Panc1 (cell line): ENCODE measurements around the gene GPC3. TPM values are rescaled to one million over a fixed set of nuclear protein-coding genes. Genes with fewer than 3 reads are reported as not detected.

Experiments used
- ATAC-seq: fragments of 200-7000 bp; cut with Tn5 transposase; 2 replicates; pipeline ENCODE4 v1.9.1; 2020; ENCODE audit warnings: mild to moderate bottlenecking, moderate library complexity
- BruUV-seq: library from RNA; stranded (reverse); fragments of 400-500 nt; replicated peaks from 2 replicates; lab custom pipeline; 2021; lab: Mats Ljungman, UMichigan
- CTCF ChIA-PET: fragments of 300-600 bp; sonication (Branson Sonifier 250); formaldehyde crosslinking; loops from one replicate; lab custom pipeline; 2022; ENCODE audit warnings: antibody characterized with exemption; lab: Charles Lee
- POLR2A ChIA-PET: fragments of 300-600 bp; sonication (Branson Sonifier 250); formaldehyde crosslinking; loops from one replicate; lab custom pipeline; 2022; ENCODE audit warnings: antibody characterized with exemption; lab: Charles Lee
- DNase-seq: peaks from one replicate; pipeline ENCODE4 v3.0.0-alpha.2; 2010; ENCODE audit warnings: low read depth, low spot score
- H3K27ac ChIP-seq: 2 replicates; pipeline ENCODE4 v1.5.1; 2011; ENCODE audit warnings: mild to moderate bottlenecking, low read length, inconsistent platforms
- H3K27me3 ChIP-seq: fragments of 200-500 bp; sonication (Bioruptor generic); 2 replicates; pipeline ENCODE4 v1.6.0; 2014; ENCODE audit warnings: low read length, inconsistent platforms; ENCODE audit not compliant: control insufficient read depth, insufficient read depth
- H3K36me3 ChIP-seq: fragments of 200-500 bp; sonication (Bioruptor generic); 2 replicates; pipeline ENCODE4 v1.5.1; 2014; ENCODE audit warnings: inconsistent platforms, mild to moderate bottlenecking, low read length, moderate library complexity; ENCODE audit not compliant: control insufficient read depth, insufficient read depth
- H3K4me1 ChIP-seq: 2 replicates; pipeline ENCODE4 v1.5.1; 2011; ENCODE audit warnings: inconsistent platforms, mild to moderate bottlenecking, low read length, moderate library complexity; ENCODE audit not compliant: control insufficient read depth, insufficient read depth
- H3K4me3 ChIP-seq, 2 experiments: 2 replicates each; pipeline ENCODE4 v1.5.1; 2011 to 2012; ENCODE audit warnings: low read depth in 2 of 2, low read length in 2 of 2, mild to moderate bottlenecking in 2 of 2, inconsistent platforms in 1 of 2, moderate library complexity in 1 of 2
- H3K9me3 ChIP-seq: fragments of 200-500 bp; sonication (Bioruptor generic); 2 replicates; pipeline ENCODE4 v1.5.1; 2014; ENCODE audit warnings: low read depth, mild to moderate bottlenecking, inconsistent platforms, low read length, moderate library complexity; ENCODE audit not compliant: control insufficient read depth, insufficient read depth
- POLR2AphosphoS5 ChIP-seq: IDR thresholded peaks from 2 replicates; pipeline ENCODE4 v1.6.1; 2012; ENCODE audit warnings: mild to moderate bottlenecking, low read depth, low read length, moderate library complexity
- SIN3A ChIP-seq: IDR thresholded peaks from 2 replicates; pipeline ENCODE4 v1.6.1; 2012; ENCODE audit warnings: low read depth, mild to moderate bottlenecking, low read length, moderate library complexity, borderline replicate concordance; ENCODE audit not compliant: insufficient read depth
- TCF7L2 ChIP-seq: IDR thresholded peaks from 2 replicates; pipeline ENCODE4 v1.6.1; 2011; ENCODE audit warnings: mild to moderate bottlenecking, low read depth, low read length, inconsistent platforms
- in situ Hi-C: cut with HindIII; loops from 2 replicates; pipeline ENCODE4 v1.10.0; 2016; ENCODE audit warnings: low sequenced_read_pairs, low pct_unique_long_range_greater_than_20kb
- intact Hi-C: fragments of 100-400 bp; cut with micrococcal nuclease; formaldehyde crosslinking; loops from one replicate; pipeline ENCODE4 v1.10.0; 2022; ENCODE audit not compliant: unreplicated experiment
- total RNA-seq: library from RNA; stranded (reverse); gene quantifications from one replicate; pipeline ENCODE4 v1.2.1, GENCODE V29; 2021; ENCODE audit not compliant: unreplicated experiment
- TF ChIP-seq, protein P1 (sequence below): fragments of 450-650 bp; IDR thresholded peaks from 2 replicates; pipeline ENCODE4 v1.5.1; 2017; ENCODE audit warnings: mild to moderate bottlenecking
- TF ChIP-seq, protein P2 (sequence below), 2 experiments: IDR thresholded peaks; 2 replicates each; pipeline ENCODE4 v1.6.1; 2011 to 2012; ENCODE audit warnings: low read depth in 2 of 2, control low read depth in 1 of 2, low read length in 1 of 2, mild to moderate bottlenecking in 1 of 2, moderate library complexity in 1 of 2; ENCODE audit not compliant: insufficient read depth in 1 of 2

Gene GPC3
- total RNA-seq, 1 experiment from 2014 or later, result 0.95 TPM

DNA sequence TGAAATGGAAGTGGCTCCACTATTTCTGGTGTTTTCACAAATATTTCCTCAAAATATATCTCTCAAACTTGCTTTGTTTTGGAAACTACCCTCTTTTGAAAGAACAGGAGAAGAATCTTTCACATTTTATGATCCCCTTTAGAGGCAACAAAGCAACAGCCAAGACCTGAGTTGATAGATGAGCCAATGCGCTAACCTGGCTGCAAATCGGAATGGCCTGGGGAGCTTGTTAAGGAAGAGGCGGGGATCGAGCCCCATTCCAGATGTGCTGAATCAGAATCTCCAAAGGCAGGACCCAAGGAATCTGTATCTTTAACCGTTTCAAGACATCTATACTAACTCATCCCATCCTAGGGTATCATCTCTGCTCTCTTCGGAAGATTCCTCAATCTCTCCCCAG lies 181.3 kb downstream of the GPC3 start:
- ATAC-seq, result no peak
- no TSS peak for BruUV-seq

DNA sequence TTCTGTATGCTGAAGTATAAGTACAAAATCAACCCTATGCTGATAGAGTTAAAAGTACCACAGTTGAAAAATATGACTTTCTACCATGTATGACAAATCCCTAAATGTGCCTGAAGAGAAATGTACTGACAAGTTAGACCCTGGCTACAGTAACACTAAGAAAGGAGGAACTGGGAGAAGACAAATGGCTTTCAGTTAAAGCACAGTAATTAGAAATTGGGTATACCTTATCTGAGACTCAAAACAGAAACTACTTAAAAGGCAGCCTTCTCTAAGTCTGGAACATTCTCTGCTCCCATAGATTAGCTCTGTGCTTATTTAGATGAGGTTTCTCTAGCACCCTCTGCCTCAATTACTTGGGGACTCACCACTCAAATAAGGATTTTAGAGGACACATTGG lies 189.1 kb downstream of the GPC3 start:
- Histone ChIP-seq H3K4me3 (no peak overlapping the region), H3K27me3 (peaks cover 3% of the 10 kb centered on the region; the same call in 1 of the 2 replicates), H3K9me3 (no peaks in the 10 kb centered on the region), H3K27ac (no peak overlapping the region), H3K36me3 (no peaks in the 10 kb centered on the region), H3K4me1 (no peaks in the 10 kb centered on the region)
- ChIA-PET POLR2A (no interaction called here), CTCF (no interaction called here)
- no peak for DNase-seq
- BruUV-seq, result no TSS peak
- in situ Hi-C loops, result no loop called here
- no peak for ATAC-seq
- TF ChIP-seq POLR2AphosphoS5, result no peak
- TF ChIP-seq, protein P1, sequence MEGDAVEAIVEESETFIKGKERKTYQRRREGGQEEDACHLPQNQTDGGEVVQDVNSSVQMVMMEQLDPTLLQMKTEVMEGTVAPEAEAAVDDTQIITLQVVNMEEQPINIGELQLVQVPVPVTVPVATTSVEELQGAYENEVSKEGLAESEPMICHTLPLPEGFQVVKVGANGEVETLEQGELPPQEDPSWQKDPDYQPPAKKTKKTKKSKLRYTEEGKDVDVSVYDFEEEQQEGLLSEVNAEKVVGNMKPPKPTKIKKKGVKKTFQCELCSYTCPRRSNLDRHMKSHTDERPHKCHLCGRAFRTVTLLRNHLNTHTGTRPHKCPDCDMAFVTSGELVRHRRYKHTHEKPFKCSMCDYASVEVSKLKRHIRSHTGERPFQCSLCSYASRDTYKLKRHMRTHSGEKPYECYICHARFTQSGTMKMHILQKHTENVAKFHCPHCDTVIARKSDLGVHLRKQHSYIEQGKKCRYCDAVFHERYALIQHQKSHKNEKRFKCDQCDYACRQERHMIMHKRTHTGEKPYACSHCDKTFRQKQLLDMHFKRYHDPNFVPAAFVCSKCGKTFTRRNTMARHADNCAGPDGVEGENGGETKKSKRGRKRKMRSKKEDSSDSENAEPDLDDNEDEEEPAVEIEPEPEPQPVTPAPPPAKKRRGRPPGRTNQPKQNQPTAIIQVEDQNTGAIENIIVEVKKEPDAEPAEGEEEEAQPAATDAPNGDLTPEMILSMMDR, result no peak
- TF ChIP-seq SIN3A, result no peak
- TF ChIP-seq, protein P2, sequence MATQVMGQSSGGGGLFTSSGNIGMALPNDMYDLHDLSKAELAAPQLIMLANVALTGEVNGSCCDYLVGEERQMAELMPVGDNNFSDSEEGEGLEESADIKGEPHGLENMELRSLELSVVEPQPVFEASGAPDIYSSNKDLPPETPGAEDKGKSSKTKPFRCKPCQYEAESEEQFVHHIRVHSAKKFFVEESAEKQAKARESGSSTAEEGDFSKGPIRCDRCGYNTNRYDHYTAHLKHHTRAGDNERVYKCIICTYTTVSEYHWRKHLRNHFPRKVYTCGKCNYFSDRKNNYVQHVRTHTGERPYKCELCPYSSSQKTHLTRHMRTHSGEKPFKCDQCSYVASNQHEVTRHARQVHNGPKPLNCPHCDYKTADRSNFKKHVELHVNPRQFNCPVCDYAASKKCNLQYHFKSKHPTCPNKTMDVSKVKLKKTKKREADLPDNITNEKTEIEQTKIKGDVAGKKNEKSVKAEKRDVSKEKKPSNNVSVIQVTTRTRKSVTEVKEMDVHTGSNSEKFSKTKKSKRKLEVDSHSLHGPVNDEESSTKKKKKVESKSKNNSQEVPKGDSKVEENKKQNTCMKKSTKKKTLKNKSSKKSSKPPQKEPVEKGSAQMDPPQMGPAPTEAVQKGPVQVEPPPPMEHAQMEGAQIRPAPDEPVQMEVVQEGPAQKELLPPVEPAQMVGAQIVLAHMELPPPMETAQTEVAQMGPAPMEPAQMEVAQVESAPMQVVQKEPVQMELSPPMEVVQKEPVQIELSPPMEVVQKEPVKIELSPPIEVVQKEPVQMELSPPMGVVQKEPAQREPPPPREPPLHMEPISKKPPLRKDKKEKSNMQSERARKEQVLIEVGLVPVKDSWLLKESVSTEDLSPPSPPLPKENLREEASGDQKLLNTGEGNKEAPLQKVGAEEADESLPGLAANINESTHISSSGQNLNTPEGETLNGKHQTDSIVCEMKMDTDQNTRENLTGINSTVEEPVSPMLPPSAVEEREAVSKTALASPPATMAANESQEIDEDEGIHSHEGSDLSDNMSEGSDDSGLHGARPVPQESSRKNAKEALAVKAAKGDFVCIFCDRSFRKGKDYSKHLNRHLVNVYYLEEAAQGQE (IDR thresholded peaks at IDR 0.05; ENCODE audit: insufficient read depth in 1 of 2, low read depth in 2 of 2, low read length in 1 of 2), result no peak
- no peak for TF ChIP-seq TCF7L2
- intact Hi-C loops, result loop anchor here (10.0 kb wide), 1 partner anchor 349 kb away; no protein-coding TSS in a partner anchor

More for the DNA sequence above, 181.3 kb downstream of the GPC3 start:
- no peak for DNase-seq
- intact Hi-C loops (no loop called here), in situ Hi-C loops (no loop called here)
- Histone ChIP-seq H3K36me3 (no peaks in the 10 kb centered on the region), H3K9me3 (no peaks in the 10 kb centered on the region), H3K27ac (no peak overlapping the region), H3K27me3 (peaks cover 3% of the 10 kb centered on the region; the same call in 1 of the 2 replicates), H3K4me3 (no peak overlapping the region), H3K4me1 (no peaks in the 10 kb centered on the region)
- ChIA-PET CTCF (no interaction called here), POLR2A (no interaction called here)
- TF ChIP-seq, protein P1, result no peak
- TF ChIP-seq TCF7L2 (no peak), POLR2AphosphoS5 (no peak), SIN3A (no peak)
- TF ChIP-seq, protein P2 (IDR thresholded peaks at IDR 0.05; ENCODE audit: insufficient read depth in 1 of 2, low read depth in 2 of 2, low read length in 1 of 2), result no peak
